OCI-LY1 (cell line): ENCODE results near the gene JAK1.

Source experiments
- H2AFZ ChIP-seq: fragments of 200-600 bp; sonication (generic), shearing (Covaris generic); 2 replicates; pipeline ENCODE4 v1.6.0; 2014; ENCODE audit warnings: antibody characterized with exemption, mild to moderate bottlenecking, low read length
- H3F3A ChIP-seq: fragments of 200-600 bp; sonication (generic), shearing (Covaris generic); 2 replicates; pipeline ENCODE4 v1.6.0; 2014; ENCODE audit warnings: mild to moderate bottlenecking, antibody characterized with exemption, low read length, moderate library complexity; ENCODE audit not compliant: insufficient read depth
- H3K27ac ChIP-seq: fragments of 200-600 bp; sonication (generic); 2 replicates; pipeline ENCODE4 v1.5.1; 2014; ENCODE audit warnings: low read length, mixed run types, mild to moderate bottlenecking, low read depth; ENCODE audit not compliant: poor library complexity, severe bottlenecking
- H3K27me3 ChIP-seq: fragments of 200-600 bp; sonication (generic); 2 replicates; pipeline ENCODE4 v1.6.0; 2014; ENCODE audit warnings: antibody characterized with exemption, mild to moderate bottlenecking, low read length, moderate library complexity; ENCODE audit not compliant: insufficient read depth
- H3K36me3 ChIP-seq: fragments of 200-600 bp; sonication (generic); 2 replicates; pipeline ENCODE4 v1.6.1; 2014; ENCODE audit warnings: mild to moderate bottlenecking, antibody characterized with exemption, low read length, moderate library complexity, mixed read lengths; ENCODE audit not compliant: insufficient read depth
- H3K4me1 ChIP-seq: fragments of 200-600 bp; sonication (generic); 2 replicates; pipeline ENCODE4 v1.5.1; 2014; ENCODE audit warnings: mild to moderate bottlenecking, low read length, moderate library complexity; ENCODE audit not compliant: insufficient read depth, severe bottlenecking
- H3K4me2 ChIP-seq: fragments of 200-600 bp; sonication (generic), shearing (Covaris generic); 2 replicates; pipeline ENCODE4 v1.6.1; 2014; ENCODE audit warnings: low read length
- H3K4me3 ChIP-seq: fragments of 200-600 bp; sonication (generic); 2 replicates; pipeline ENCODE4 v1.5.1; 2014; ENCODE audit warnings: low read length, low read depth, mild to moderate bottlenecking, mixed read lengths; ENCODE audit not compliant: poor library complexity, severe bottlenecking
- H3K79me2 ChIP-seq: fragments of 200-600 bp; shearing (Covaris generic); 2 replicates; pipeline ENCODE4 v1.6.1; 2016; ENCODE audit warnings: mixed run types, low read length, mixed read lengths; ENCODE audit not compliant: insufficient read depth
- H3K9ac ChIP-seq: fragments of 200-600 bp; sonication (generic), shearing (Covaris generic); 2 replicates; pipeline ENCODE4 v1.6.1; 2014; ENCODE audit warnings: mild to moderate bottlenecking, low read length, mixed read lengths
- H3K9me2 ChIP-seq: fragments of 200-600 bp; sonication (generic), shearing (Covaris generic); 2 replicates; pipeline ENCODE4 v1.6.1; 2014; ENCODE audit warnings: low read depth, mild to moderate bottlenecking, low read length, mixed read lengths
- H3K9me3 ChIP-seq: fragments of 200-600 bp; shearing (Covaris generic); 2 replicates; pipeline ENCODE4 v1.6.1; 2014; ENCODE audit warnings: low read length, mixed read lengths
- H4K20me1 ChIP-seq: fragments of 200-600 bp; sonication (generic), shearing (Covaris generic); 2 replicates; pipeline ENCODE4 v1.6.0; 2016; ENCODE audit warnings: mild to moderate bottlenecking, low read length; ENCODE audit not compliant: insufficient read depth
- EZH2 ChIP-seq: fragments of 200-600 bp; sonication (generic), shearing (Covaris generic); IDR thresholded peaks from 2 replicates; pipeline ENCODE4 v1.8.0; 2017; ENCODE audit warnings: borderline replicate concordance, mixed run types, mild to moderate bottlenecking, antibody characterized with exemption, low read length, moderate library complexity, mixed read lengths
- TF ChIP-seq, protein P1 (sequence below): fragments of 200-600 bp; sonication (generic), shearing (Covaris generic); IDR thresholded peaks from 2 replicates; pipeline ENCODE4 v1.5.1; 2017; ENCODE audit warnings: mild to moderate bottlenecking, antibody characterized with exemption, low read length, moderate library complexity, mixed read lengths

Gene JAK1

DNA sequence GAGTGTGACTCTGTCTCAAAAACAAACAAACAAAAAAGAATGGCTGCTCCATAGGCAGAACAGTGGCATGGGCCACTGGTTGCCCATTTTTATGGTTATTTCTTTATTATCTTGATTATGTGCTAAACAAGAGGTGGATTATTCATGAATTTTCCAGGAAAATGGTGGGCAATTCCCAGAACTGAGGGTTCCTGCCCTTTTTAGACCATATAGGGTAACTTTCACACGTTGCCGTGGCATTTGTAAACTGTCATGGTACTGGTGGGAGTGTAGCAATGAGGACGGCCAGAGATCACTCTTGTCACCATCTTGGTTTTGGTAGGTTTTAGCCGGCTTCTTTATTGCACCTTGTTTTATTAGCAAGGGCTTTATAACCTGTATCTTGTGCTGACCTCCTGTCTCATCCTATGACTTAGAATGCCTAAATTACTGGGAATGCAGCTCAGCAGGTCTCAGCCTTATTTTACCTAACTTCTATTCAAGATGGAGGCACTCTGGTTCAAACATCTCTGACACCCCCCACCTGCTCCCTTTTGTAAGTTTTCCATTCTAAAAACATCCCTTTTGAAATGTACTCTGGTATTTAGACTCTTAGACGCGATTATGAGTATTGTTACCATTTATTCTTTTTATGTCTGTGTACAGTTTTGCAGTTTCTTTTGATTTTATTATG, 164.4 kb downstream of the JAK1 start:
- Histone ChIP-seq H2AFZ (no peak overlapping the region), H3K9me2 (no peaks in the 10 kb centered on the region), H3F3A (no peaks in the 10 kb centered on the region), H3K27ac (no peak overlapping the region), H4K20me1 (no peaks in the 10 kb centered on the region), H3K4me2 (no peak overlapping the region), H3K79me2 (no peaks in the 10 kb centered on the region), H3K9me3 (no peaks in the 10 kb centered on the region), H3K36me3 (no peaks in the 10 kb centered on the region), H3K4me1 (no peaks in the 10 kb centered on the region), H3K27me3 (no peaks in the 10 kb centered on the region), H3K9ac (no peak overlapping the region), H3K4me3 (no peak overlapping the region)
- TF ChIP-seq, protein P1, sequence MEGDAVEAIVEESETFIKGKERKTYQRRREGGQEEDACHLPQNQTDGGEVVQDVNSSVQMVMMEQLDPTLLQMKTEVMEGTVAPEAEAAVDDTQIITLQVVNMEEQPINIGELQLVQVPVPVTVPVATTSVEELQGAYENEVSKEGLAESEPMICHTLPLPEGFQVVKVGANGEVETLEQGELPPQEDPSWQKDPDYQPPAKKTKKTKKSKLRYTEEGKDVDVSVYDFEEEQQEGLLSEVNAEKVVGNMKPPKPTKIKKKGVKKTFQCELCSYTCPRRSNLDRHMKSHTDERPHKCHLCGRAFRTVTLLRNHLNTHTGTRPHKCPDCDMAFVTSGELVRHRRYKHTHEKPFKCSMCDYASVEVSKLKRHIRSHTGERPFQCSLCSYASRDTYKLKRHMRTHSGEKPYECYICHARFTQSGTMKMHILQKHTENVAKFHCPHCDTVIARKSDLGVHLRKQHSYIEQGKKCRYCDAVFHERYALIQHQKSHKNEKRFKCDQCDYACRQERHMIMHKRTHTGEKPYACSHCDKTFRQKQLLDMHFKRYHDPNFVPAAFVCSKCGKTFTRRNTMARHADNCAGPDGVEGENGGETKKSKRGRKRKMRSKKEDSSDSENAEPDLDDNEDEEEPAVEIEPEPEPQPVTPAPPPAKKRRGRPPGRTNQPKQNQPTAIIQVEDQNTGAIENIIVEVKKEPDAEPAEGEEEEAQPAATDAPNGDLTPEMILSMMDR = no peak
- TF ChIP-seq EZH2 = no peak

DNA sequence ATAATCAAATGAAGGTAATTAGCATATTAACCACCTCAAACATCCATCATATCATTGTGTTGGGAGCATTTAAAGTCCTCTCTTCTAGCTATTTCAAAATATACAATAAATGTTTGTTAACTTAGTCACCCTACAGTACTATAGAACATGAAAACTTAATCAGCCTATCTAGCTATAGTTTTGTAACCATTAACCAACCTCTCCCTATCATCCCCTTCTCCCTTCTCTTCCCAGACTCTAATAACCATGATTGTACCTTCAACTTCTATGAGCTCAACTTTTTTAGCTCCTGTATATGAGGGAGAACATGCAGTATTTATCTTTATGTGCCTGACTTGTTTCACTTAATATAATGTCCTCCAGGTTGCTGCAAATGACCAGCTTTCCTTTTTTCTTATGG, 167.5 kb downstream of the JAK1 start:
- H2AFZ ChIP-seq = no peak overlapping the region
- H3K9me2 ChIP-seq = no peaks in the 10 kb centered on the region; the same call in 1 of the 2 replicates
- no peaks in the 10 kb centered on the region for H3K4me1 ChIP-seq
- no peaks in the 10 kb centered on the region for H4K20me1 ChIP-seq
- no peak overlapping the region for H3K4me3 ChIP-seq
- no peaks in the 10 kb centered on the region for H3K79me2 ChIP-seq
- H3K36me3 ChIP-seq = no peaks in the 10 kb centered on the region
- TF ChIP-seq EZH2 = no peak
- TF ChIP-seq, protein P1 = no peak
- H3K4me2 ChIP-seq = no peak overlapping the region
- H3K27me3 ChIP-seq = no peaks in the 10 kb centered on the region
- no peak overlapping the region for H3K27ac ChIP-seq
- H3K9me3 ChIP-seq = no peaks in the 10 kb centered on the region
- no peak overlapping the region for H3K9ac ChIP-seq
- no peaks in the 10 kb centered on the region for H3F3A ChIP-seq

DNA sequence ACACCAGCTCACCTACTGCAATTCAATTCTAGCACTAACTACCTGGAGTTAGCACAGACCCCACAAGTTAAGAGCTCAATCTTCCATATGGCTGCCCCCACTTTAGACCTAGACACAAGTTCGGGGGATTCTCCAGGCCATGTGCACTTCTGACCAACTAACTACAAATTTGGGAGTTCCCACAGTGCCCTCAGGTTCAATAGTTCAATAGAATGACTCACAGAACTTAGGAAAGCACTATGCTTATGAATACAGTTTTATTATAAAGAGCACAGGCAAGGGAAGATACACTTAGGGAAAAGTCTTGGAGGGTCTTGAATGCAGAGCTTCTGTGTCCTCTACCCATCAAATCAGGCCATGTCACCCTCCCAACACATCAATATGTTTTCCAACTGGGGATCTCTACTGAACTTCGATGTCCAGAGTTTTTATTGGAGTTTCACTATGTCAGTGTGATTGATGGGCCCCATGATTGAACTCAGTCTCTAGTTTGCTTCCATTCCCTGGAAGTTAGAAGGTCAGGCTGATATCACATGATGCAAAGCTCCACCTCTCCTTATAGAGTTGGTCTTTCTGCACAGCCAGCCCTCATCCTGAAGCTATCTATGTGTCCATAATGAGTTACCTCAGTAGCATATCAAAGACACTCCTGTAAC, 175.4 kb downstream of the JAK1 start:
- TF ChIP-seq EZH2 = no peak
- TF ChIP-seq, protein P1 = no peak

More for the DNA sequence above, 175.4 kb downstream of the JAK1 start:
- no peaks in the 10 kb centered on the region for H3K9me3 ChIP-seq
- no peak overlapping the region for H2AFZ ChIP-seq
- no peaks in the 10 kb centered on the region for H4K20me1 ChIP-seq
- H3K36me3 ChIP-seq = no peaks in the 10 kb centered on the region; the same call in 1 of the 2 replicates
- H3F3A ChIP-seq = no peaks in the 10 kb centered on the region
- H3K9me2 ChIP-seq = no peaks in the 10 kb centered on the region; the same call in 1 of the 2 replicates
- H3K27ac ChIP-seq = no peak overlapping the region
- H3K27me3 ChIP-seq = no peaks in the 10 kb centered on the region
- no peaks in the 10 kb centered on the region for H3K4me1 ChIP-seq
- H3K9ac ChIP-seq = no peak overlapping the region
- H3K79me2 ChIP-seq = no peaks in the 10 kb centered on the region
- no peak overlapping the region for H3K4me3 ChIP-seq
- H3K4me2 ChIP-seq = no peak overlapping the region
